Endothelial cell of umbilical vein (primary cell): Measurements from ENCODE around the gene RSF1. TPM values are rescaled to one million over a fixed set of nuclear protein-coding genes. Genes with fewer than 3 reads are reported as not detected.

Source experiments
- BruUV-seq: library from RNA; stranded (reverse); fragments of 400-500 nt; replicated peaks from 2 replicates; lab custom pipeline; 2021; lab: Mats Ljungman, UMichigan
- CTCF ChIA-PET: fragments of 300-600, 350-600 bp; sonication (Branson Sonifier 250); formaldehyde crosslinking; loops from one replicate; lab custom pipeline; 2021; ENCODE audit warnings: antibody characterized with exemption, inconsistent platforms; lab: Charles Lee
- POLR2A ChIA-PET: fragments of 300-600, 350-600 bp; sonication (Branson Sonifier 250); formaldehyde crosslinking; loops from one replicate; lab custom pipeline; 2021; ENCODE audit warnings: antibody characterized with exemption, inconsistent platforms; lab: Charles Lee
- DNase-seq: peaks from one replicate; pipeline ENCODE4 v3.0.0-alpha.2; 2011; ENCODE audit warnings: low read depth, low spot score
- FAIRE-seq: peaks from 2 replicates; lab custom pipeline; 2011; peaks lifted over from hg19 to GRCh38; lab: Jason Lieb, UNC
- H2AFZ ChIP-seq: 2 replicates; pipeline ENCODE4 v1.6.0; 2012; ENCODE audit warnings: low read depth, low read length, control low read depth, inconsistent platforms
- H3K27ac ChIP-seq: 2 replicates; pipeline ENCODE4 v1.5.1; 2011; ENCODE audit warnings: low read depth, mild to moderate bottlenecking, control low read depth, low read length, moderate library complexity; ENCODE audit not compliant: insufficient read depth
- H3K27me3 ChIP-seq, 2 experiments: 2 replicates each; pipeline versions ENCODE4 v1.6.0 to v1.6.1; 2011; ENCODE audit warnings: low read length in 2 of 2, mixed read lengths in 1 of 2; ENCODE audit not compliant: control insufficient read depth in 2 of 2, insufficient read depth in 2 of 2
- H3K36me3 ChIP-seq, 2 experiments: 2 replicates in 1 of 2; 3 replicates in 1 of 2; pipeline ENCODE4 v1.5.1; 2011; ENCODE audit warnings: low read length in 2 of 2, mild to moderate bottlenecking in 1 of 2, moderate library complexity in 1 of 2; ENCODE audit not compliant: control insufficient read depth in 2 of 2, insufficient read depth in 2 of 2; ENCODE audit errors: extremely low read depth in 1 of 2
- H3K4me1 ChIP-seq: 3 replicates; pipeline ENCODE4 v1.5.1; 2011; ENCODE audit warnings: mild to moderate bottlenecking, low read length; ENCODE audit not compliant: control insufficient read depth, insufficient read depth; ENCODE audit errors: extremely low read depth
- H3K4me2 ChIP-seq: 2 replicates; pipeline ENCODE4 v1.6.1; 2011; ENCODE audit warnings: low read length, control low read depth, mixed read lengths; ENCODE audit not compliant: insufficient read depth
- H3K4me3 ChIP-seq, 3 experiments: fragments of 200-600 bp in 1 of 3; sonication (generic), shearing (Covaris generic) in 1 of 3; replicated peaks in 1 of 3; 2 replicates each; pipeline ENCODE4 v1.5.1; 2011 to 2016; ENCODE audit warnings: control low read depth in 3 of 3, low read length in 3 of 3, mild to moderate bottlenecking in 2 of 3, inconsistent platforms in 1 of 3, low read depth in 1 of 3, moderate library complexity in 1 of 3; ENCODE audit not compliant: insufficient read depth in 1 of 3
- H3K79me2 ChIP-seq: 2 replicates; pipeline ENCODE4 v1.6.0; 2012; ENCODE audit warnings: low read length, inconsistent platforms; ENCODE audit not compliant: control insufficient read depth, insufficient read depth
- H3K9ac ChIP-seq: replicated peaks from 2 replicates; pipeline ENCODE3; 2011; ENCODE audit warnings: low read length, control low read depth; ENCODE audit not compliant: insufficient read depth; ENCODE audit errors: extremely low read depth
- H3K9me1 ChIP-seq: replicated peaks from 3 replicates; pipeline ENCODE4 v1.6.0; 2011; ENCODE audit warnings: mild to moderate bottlenecking, low read length; ENCODE audit not compliant: control insufficient read depth, insufficient read depth; ENCODE audit errors: extremely low read depth
- H3K9me3 ChIP-seq: replicated peaks from 2 replicates; pipeline ENCODE4 v1.5.1; 2012; ENCODE audit warnings: low read length, inconsistent platforms; ENCODE audit not compliant: control insufficient read depth, insufficient read depth
- H4K20me1 ChIP-seq: replicated peaks from 2 replicates; pipeline ENCODE3; 2011; ENCODE audit warnings: mild to moderate bottlenecking, low read length; ENCODE audit not compliant: control insufficient read depth, insufficient read depth; ENCODE audit errors: extremely low read depth
- CTCF ChIP-seq, 2 donors: IDR thresholded peaks; 1 replicate in 1 of 2; 2 replicates in 1 of 2; pipeline ENCODE4 v1.5.1; 2011; ENCODE audit warnings: low read length in 2 of 2, mild to moderate bottlenecking in 2 of 2, moderate library complexity in 2 of 2, control low read depth in 1 of 2, inconsistent platforms in 1 of 2, low read depth in 1 of 2; ENCODE audit not compliant: insufficient read depth in 1 of 2; ENCODE audit errors: extremely low read depth in 1 of 2
- EZH2 ChIP-seq: IDR thresholded peaks from 2 replicates; pipeline ENCODE4 v1.6.1; 2012; ENCODE audit warnings: borderline replicate concordance, low read depth, mild to moderate bottlenecking, moderate library complexity, low read length, inconsistent platforms; ENCODE audit not compliant: severe bottlenecking
- FOS ChIP-seq: IDR thresholded peaks from 2 replicates; pipeline ENCODE4 v1.6.1; 2011; ENCODE audit warnings: mild to moderate bottlenecking, low read length, moderate library complexity, borderline replicate concordance; ENCODE audit not compliant: insufficient read depth
- GATA2 ChIP-seq: IDR thresholded peaks from 2 replicates; pipeline ENCODE4 v1.7.0; 2011; ENCODE audit warnings: low read depth, mild to moderate bottlenecking, moderate library complexity, mixed read lengths, low read length; ENCODE audit not compliant: insufficient read length, insufficient read depth
- JUN ChIP-seq: IDR thresholded peaks from 2 replicates; pipeline ENCODE4 v1.6.1; 2011; ENCODE audit warnings: borderline replicate concordance, low read depth; ENCODE audit not compliant: insufficient read length, insufficient read depth
- MAX ChIP-seq: IDR thresholded peaks from 2 replicates; pipeline ENCODE4 v1.6.1; 2011; ENCODE audit not compliant: insufficient read depth, insufficient read length
- MYC ChIP-seq: IDR thresholded peaks from one replicate; pipeline ENCODE4 v1.6.1; 2011; ENCODE audit warnings: mild to moderate bottlenecking, low read depth, low read length
- POLR2A ChIP-seq: IDR thresholded peaks from 2 replicates; pipeline ENCODE4 v1.6.1; 2012; ENCODE audit warnings: low read depth, mild to moderate bottlenecking, control low read depth, low read length
- POLR2AphosphoS5 ChIP-seq: IDR thresholded peaks from 2 replicates; pipeline ENCODE4 v1.6.1; 2012; ENCODE audit warnings: low read depth, mild to moderate bottlenecking, control low read depth, low read length, moderate library complexity; ENCODE audit not compliant: insufficient read depth
- dilution Hi-C: fragments of 300-500 bp; cut with MboI; formaldehyde crosslinking; loops from one replicate; pipeline ENCODE4 v1.15.0; 2019; ENCODE audit warnings: low sequenced_read_pairs; ENCODE audit not compliant: extremely low pct_ligation_motif_present
- intact Hi-C: fragments of 100-400 bp; cut with micrococcal nuclease; formaldehyde crosslinking; loops from one replicate; pipeline ENCODE4 v1.10.0; 2022
- polyA plus RNA-seq, 4 experiments: library from polyadenylated mRNA; depleted of rRNA in 3 of 4; stranded (reverse) in 3 of 4; unstranded in 1 of 4; fragments of >200 nt; gene quantifications; 2 replicates each; pipeline versions ENCODE4 v1.2.1 to v1.2.3, GENCODE V29; 2011 to 2012; ENCODE audit warnings: missing spikeins in 1 of 4
- total RNA-seq: library from RNA; stranded (reverse); gene quantifications from 2 replicates; pipeline ENCODE4 v1.2.3, GENCODE V29; 2021

The RSF1 gene
- total and polyA plus RNA-seq, 2 donors (not counting 3 experiments of a cell fraction or from before 2014, with no cell fraction given) = 10.0 to 55.1 TPM

GRCh38 chr11:77814848-77815247 is 5.7 kb downstream of the RSF1 start:
- H3K9ac ChIP-seq = no peak overlapping the region
- H3K4me1 ChIP-seq = peaks cover 9% of the 10 kb centered on the region
- peaks cover 96% of the 10 kb centered on the region for H3K79me2 ChIP-seq
- no TSS peak for BruUV-seq
- H3K9me1 ChIP-seq = no peaks in the 10 kb centered on the region
- CTCF ChIA-PET = no interaction called here
- DNase-seq (no peak), FAIRE-seq (no peak)
- H4K20me1 ChIP-seq = peaks cover 20% of the 10 kb centered on the region
- H3K4me2 ChIP-seq = no peak overlapping the region
- H3K4me3 ChIP-seq = no peak overlapping the region
- intact Hi-C loops (no loop called here), dilution Hi-C loops (no loop called here)
- no peaks in the 10 kb centered on the region for H3K27me3 ChIP-seq
- POLR2A ChIA-PET = no interaction called here
- no peaks in the 10 kb centered on the region for H3K9me3 ChIP-seq
- no peak overlapping the region for H3K27ac ChIP-seq
- H2AFZ ChIP-seq = no peak overlapping the region
- peaks cover 2 to 7% of the 10 kb centered on the region in 2 experiments for H3K36me3 ChIP-seq
- TF ChIP-seq JUN (no peak), CTCF (IDR thresholded peaks at IDR 0.05; ENCODE audit: extremely low read depth in 1 of 2, insufficient read depth in 1 of 2, low read depth in 1 of 2, low read length in 2 of 2) (no peak), EZH2 (no peak), MAX (no peak)

- Histone ChIP-seq H3K79me2 (peaks cover 93% of the 10 kb centered on the region), H3K27me3 (no peaks in the 10 kb centered on the region), H3K9me3 (no peaks in the 10 kb centered on the region), H3K27ac (no peak overlapping the region), H3K9ac (no peak overlapping the region), H3K4me3 (no peak overlapping the region), H4K20me1 (peaks cover 23% of the 10 kb centered on the region), H2AFZ (no peak overlapping the region), H3K4me1 (peaks cover 1% of the 10 kb centered on the region), H3K36me3 (peaks cover 2 to 5% of the 10 kb centered on the region in 2 experiments), H3K4me2 (no peak overlapping the region), H3K9me1 (no peaks in the 10 kb centered on the region)
- intact Hi-C loops (no loop called here), dilution Hi-C loops (no loop called here)
- no TSS peak for BruUV-seq
- TF ChIP-seq FOS = no peak
- TF ChIP-seq POLR2A = no peak
- TF ChIP-seq MYC = no peak
- TF ChIP-seq JUN = no peak
- TF ChIP-seq GATA2 = no peak
- no peak for TF ChIP-seq CTCF (IDR thresholded peaks at IDR 0.05; ENCODE audit: extremely low read depth in 1 of 2, insufficient read depth in 1 of 2, low read depth in 1 of 2, low read length in 2 of 2)
- no peak for TF ChIP-seq POLR2AphosphoS5
- TF ChIP-seq EZH2 = no peak
- no peak for TF ChIP-seq MAX
- ChIA-PET CTCF (no interaction called here), POLR2A (no interaction called here)
- FAIRE-seq (no peak), DNase-seq (no peak)
Measured at GRCh38 chr11:77813256-77813655, 7.3 kb downstream of the RSF1 start.
